Heart left ventricle (tissue), 16 donors: Measurements from ENCODE around the gene BCKDHA. TPM values are rescaled to one million over a fixed set of nuclear protein-coding genes. Genes with fewer than 3 reads are reported as not detected.

Experiments
- ATAC-seq, 4 donors: fragments of 200-7000 bp; cut with Tn5 transposase; one replicate each; pipeline ENCODE4 v1.9.1; 2020 to 2022; ENCODE audit warnings: moderate library complexity in 4 of 4, mild to moderate bottlenecking in 3 of 4, moderate number of reproducible peaks in 1 of 4
- DNase-seq, 5 donors: peaks; one replicate each; pipeline ENCODE4 v3.0.0-alpha.2; 2020
- H3K27ac ChIP-seq, 12 donors: fragments of 200-600 bp; sonication (generic) in 4 of 12; one replicate each; pipeline versions ENCODE4 v1.5.0 to v1.8.0; 2016 to 2022; ENCODE audit warnings: mild to moderate bottlenecking in 2 of 12
- H3K27me3 ChIP-seq, 9 donors: fragments of 200-600 bp; sonication (generic) in 2 of 9; one replicate each; pipeline versions ENCODE4 v1.5.1 to v1.8.0; 2016 to 2022; ENCODE audit warnings: mild to moderate bottlenecking in 3 of 9
- H3K36me3 ChIP-seq, 9 donors: fragments of 200-600 bp; sonication (generic) in 2 of 9; one replicate each; pipeline versions ENCODE4 v1.5.0 to v1.8.0; 2018 to 2022; ENCODE audit warnings: mild to moderate bottlenecking in 2 of 9
- H3K4me1 ChIP-seq, 12 donors: fragments of 200-600 bp; sonication (generic) in 4 of 12; one replicate each; pipeline versions ENCODE4 v1.5.0 to v1.8.0; 2016 to 2022; ENCODE audit warnings: mild to moderate bottlenecking in 3 of 12
- H3K4me3 ChIP-seq, 12 donors: fragments of 200-600 bp; sonication (generic) in 4 of 12; one replicate each; pipeline versions ENCODE4 v1.5.0 to v1.8.0; 2017 to 2022; ENCODE audit warnings: mild to moderate bottlenecking in 9 of 12, moderate library complexity in 4 of 12
- H3K9me3 ChIP-seq, 12 donors: fragments of 200-600 bp; sonication (generic) in 4 of 12; one replicate each; pipeline versions ENCODE4 v1.5.0 to v1.8.0; 2016 to 2022; ENCODE audit warnings: mild to moderate bottlenecking in 1 of 12
- POLR2A ChIP-seq, 2 donors: fragments of 450-650 bp; IDR thresholded peaks; one replicate each; pipeline ENCODE4 v1.6.1; 2017; ENCODE audit warnings: antibody characterized with exemption in 2 of 2, mild to moderate bottlenecking in 2 of 2, moderate library complexity in 2 of 2
- WGBS, 4 donors: extraction: QIAGEN DNeasy Blood & Tissue Kit in 2 of 4; methylation state at CpG; one replicate each; pipeline versions ENCODE4 v1.1.5 to v1.1.7; 2013 to 2018; 5-methylcytosine and 5-hydroxymethylcytosine counted together
- intact Hi-C, 10 donors: fragments of 100-400 bp; cut with DNase I; formaldehyde crosslinking; loops; one replicate each; pipeline versions ENCODE4 v1.11.1 to v1.14.2; 2022
- polyA plus RNA-seq, 2 donors: library from polyadenylated mRNA; stranded (reverse); fragments of 200-250 nt; gene quantifications; one replicate each; pipeline ENCODE4 v1.2.3, GENCODE V29; 2013
- total RNA-seq, 9 donors: library from RNA; depleted of rRNA in 2 of 9; stranded (reverse); fragments of >200 nt in 2 of 9; fragmentation: NEBNext Ultra II Directional in 3 of 9; extraction: Animal tissue kit (Norgen Biotek cat#: 25700) in 3 of 9; gene quantifications; one replicate each; pipeline versions ENCODE4 v1.1.0 to v1.2.4, GENCODE V29; 2016 to 2023
- TF ChIP-seq, protein P1 (sequence below), 12 donors: fragments of 200-600 bp; sonication (generic) in 4 of 12; IDR thresholded peaks; one replicate each; pipeline versions ENCODE4 v1.5.0 to v1.8.0; 2018 to 2022; ENCODE audit warnings: antibody characterized with exemption in 12 of 12, mild to moderate bottlenecking in 5 of 12
- donor health status: ischemic (EF 13 %, LVEDD 7.1; RV severe dilation, severe dysfunction).
- donor health status: healthy with polysubstance abuse.
- donor health status: DM: no; HTN: yes; CAD: no.
- donor health status: DM: no; HTN: no; CAD: no.
- donor health status: ischemic (EF 25% LVEDD 6.9; RV normal size, moderate dysfunction).
- donor health status: ischemic (EF 25% LVEDD 5.7; RV mildly dilated, moderate dysfunction).
- donor health status: healthy.
- donor health status: DM: yes; HTN: yes; CAD: no.
- donor health status: ischemic (EF 35%, LVEDD 5.7; RV mildly dilated, moderate dysfunction).
- donor health status: nonischemic (EF 11% LVEDD 7.7; RV severe dilation, severe dysfunction).
- donor health status: DM: yes; HTN: yes; CAD: no.
- donor health status: PGD.
- donor health status: ischemic (EF 29% LVEDD 5.4; RV normal size, mild dysfunction).
- donor health status: nonischemic (EF 23%, LVEDD 6.1; RV moderate dilation, normal function).

BCKDHA gene
- total and polyA plus RNA-seq, 11 donors, result 32.0 to 149 (median 39.2) TPM

DNA sequence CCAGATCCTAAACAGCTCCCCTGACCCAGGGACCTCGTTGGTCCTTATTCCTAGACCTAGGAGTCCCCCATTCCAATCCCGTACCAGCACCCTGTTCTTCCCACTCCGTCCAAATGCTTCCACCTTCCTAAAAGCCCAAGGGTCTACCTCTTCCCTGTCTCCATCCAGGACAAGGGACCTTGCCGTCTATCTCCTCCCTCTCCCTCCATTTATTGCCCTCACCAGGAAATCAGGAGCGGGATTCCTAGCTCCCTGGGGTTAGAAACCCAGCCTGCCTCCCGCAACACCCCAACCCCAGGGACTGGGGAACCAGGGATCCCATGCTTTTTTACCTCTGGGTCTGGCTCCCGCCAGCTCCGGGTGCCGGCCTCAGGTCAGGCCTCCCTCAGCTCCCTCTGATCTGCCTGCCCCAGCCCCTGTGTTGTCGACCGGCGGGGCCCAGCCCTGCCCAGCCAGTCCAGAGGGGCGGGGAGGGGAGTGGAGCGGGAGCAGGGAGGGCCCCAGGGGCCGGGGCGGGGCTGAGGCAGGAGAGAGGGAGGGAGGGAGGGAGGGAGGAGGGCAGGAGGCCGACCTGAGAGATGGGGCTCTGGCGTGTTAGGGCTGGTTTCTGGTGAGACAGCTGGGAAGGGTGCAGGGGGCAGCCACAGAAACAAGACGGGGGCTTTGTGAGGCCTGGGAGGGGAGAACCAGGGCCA is 29.5 kb downstream of the BCKDHA start, which contains the start of gene B3GNT8:
Gene B3GNT8, minus strand, starts transcription at position 423 of the 695 bp plus-strand sequence. CDS start 596 bp downstream, outside the sequence.
- TF ChIP-seq POLR2A (IDR thresholded peaks at IDR 0.05), result peak; percentile 30 to 84
- TF ChIP-seq, protein P1, sequence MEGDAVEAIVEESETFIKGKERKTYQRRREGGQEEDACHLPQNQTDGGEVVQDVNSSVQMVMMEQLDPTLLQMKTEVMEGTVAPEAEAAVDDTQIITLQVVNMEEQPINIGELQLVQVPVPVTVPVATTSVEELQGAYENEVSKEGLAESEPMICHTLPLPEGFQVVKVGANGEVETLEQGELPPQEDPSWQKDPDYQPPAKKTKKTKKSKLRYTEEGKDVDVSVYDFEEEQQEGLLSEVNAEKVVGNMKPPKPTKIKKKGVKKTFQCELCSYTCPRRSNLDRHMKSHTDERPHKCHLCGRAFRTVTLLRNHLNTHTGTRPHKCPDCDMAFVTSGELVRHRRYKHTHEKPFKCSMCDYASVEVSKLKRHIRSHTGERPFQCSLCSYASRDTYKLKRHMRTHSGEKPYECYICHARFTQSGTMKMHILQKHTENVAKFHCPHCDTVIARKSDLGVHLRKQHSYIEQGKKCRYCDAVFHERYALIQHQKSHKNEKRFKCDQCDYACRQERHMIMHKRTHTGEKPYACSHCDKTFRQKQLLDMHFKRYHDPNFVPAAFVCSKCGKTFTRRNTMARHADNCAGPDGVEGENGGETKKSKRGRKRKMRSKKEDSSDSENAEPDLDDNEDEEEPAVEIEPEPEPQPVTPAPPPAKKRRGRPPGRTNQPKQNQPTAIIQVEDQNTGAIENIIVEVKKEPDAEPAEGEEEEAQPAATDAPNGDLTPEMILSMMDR (IDR thresholded peaks at IDR 0.05), result no peak
- WGBS, 4 donors, result 2 to 7% (median 5%) methylated on average over 15 to 19 of the region's 19 CpGs
- H3K27me3 ChIP-seq, result no peaks in the 10 kb centered on the region
- peak within 1 kb of the TSS; percentile 16 to 84 (median 62) for H3K4me3 ChIP-seq
- intact Hi-C loops, result loop anchor here in 3 of 10 donors (2.0 to 10.0 kb wide), 4 partner anchors 16 to 112 kb away; partner anchors contain the start of gene CCDC97 (in 1 of the 3)
- H3K27ac ChIP-seq, result peak within 1 kb of the TSS; percentile 54 to 95 (median 92)
- ATAC-seq, result peak; percentile 70 to 87 (median 85)
- DNase-seq, result peak; percentile 89 to 93 (median 92)
- no peaks in the 10 kb centered on the region for H3K9me3 ChIP-seq
- H3K36me3 ChIP-seq, result peaks cover 0 to 56% (median 40%) of the 10 kb centered on the region in 9 donors
- H3K4me1 ChIP-seq, result peaks cover 7 to 82% (median 52%) of the 10 kb centered on the region in 12 donors

DNA sequence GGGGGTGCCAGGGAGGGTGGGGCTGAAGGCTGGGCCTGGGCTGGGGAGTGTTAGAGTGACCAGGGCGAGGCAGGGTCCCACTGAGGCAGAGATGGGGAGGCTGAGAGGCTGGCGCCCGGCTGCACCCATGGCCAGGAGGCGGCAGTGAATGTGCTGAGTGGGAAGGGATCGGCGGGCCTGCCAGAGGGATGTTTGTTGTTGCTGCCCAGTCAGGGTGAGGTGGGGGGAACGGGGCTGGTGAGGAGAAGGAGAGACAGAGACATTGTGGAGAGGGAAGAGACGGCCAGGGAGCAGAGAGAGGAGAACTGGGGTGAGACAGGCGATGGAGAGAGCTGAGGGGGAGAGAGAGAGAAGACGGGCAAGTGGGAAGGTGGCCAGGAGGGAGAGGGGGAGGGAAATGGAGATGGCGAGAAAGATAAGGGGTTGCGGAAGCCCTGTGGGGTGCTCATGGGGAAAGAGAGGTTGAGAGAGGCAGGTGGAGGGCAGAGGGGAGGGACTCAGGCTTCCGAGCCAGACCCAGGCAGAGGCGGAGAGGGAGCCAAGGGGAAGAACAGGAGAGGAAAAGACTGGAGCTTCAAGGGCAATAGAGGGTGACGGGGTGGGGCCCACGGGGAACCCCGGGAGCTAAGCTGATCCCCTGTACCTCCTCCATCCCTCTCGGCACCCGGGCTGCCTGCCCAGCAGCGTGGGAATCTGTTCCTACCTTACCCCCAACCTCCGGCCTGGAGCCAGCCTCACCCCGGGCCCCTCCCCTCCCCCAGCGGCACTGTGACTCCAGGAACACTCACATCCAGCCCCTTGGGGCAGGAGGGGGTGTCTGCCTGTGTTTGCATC is 30.2 kb downstream of the BCKDHA start:
- intact Hi-C loops, result loop anchor here in 3 of 10 donors (2.0 to 10.0 kb wide), 4 partner anchors 17 to 113 kb away; partner anchors contain the start of gene CCDC97 (in 1 of the 3)
- ATAC-seq, result peak; percentile 4 to 24 (median 21)
- 1 to 3% (median 3%) methylated on average over 23 of the region's 23 CpGs for WGBS, 4 donors

DNA sequence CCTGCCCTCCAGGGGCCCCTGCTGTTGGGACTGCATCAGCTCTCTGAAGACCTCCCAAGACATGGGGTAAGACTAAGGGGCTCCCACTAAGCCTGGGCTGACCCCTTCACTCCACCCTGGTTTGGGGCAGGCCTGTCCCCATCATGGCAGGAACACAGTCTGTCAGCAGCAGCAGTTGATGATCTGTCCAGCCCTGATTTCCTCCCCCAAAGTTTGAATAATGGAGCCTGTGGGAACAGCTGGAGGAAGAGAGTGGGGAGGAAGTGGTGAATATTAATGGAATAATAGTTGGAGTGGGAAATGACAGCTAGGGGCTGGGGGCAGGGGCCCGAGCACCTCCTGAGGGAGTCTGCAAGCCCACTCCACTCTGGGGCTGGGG is 30.9 kb downstream of the BCKDHA start:
- H3K27me3 ChIP-seq, result no peaks in the 10 kb centered on the region
- ATAC-seq (no peak), DNase-seq (no peak)
- TF ChIP-seq POLR2A (IDR thresholded peaks at IDR 0.05), result no peak
- TF ChIP-seq, protein P1 (IDR thresholded peaks at IDR 0.05), result peak in 1 of 12 donors; percentile 2
- peaks cover 7 to 80% (median 50%) of the 10 kb centered on the region in 12 donors for H3K4me1 ChIP-seq
- 40 to 60% (median 57%) methylated on average over 1 of the region's 1 CpG for WGBS, 4 donors
- no peaks in the 10 kb centered on the region for H3K9me3 ChIP-seq
- intact Hi-C loops, result loop anchor here in 2 of 10 donors (5.0 to 10.0 kb wide), 2 partner anchors 106 to 114 kb away; partner anchors contain the start of gene CCDC97 (in 1 of the 2)
- peaks cover 0 to 50% (median 34%) of the 10 kb centered on the region in 9 donors for H3K36me3 ChIP-seq
- peak overlapping the region in 10 of 12 donors; percentile 40 to 84 (median 64) for H3K4me3 ChIP-seq
- peak overlapping the region; percentile 51 to 95 (median 92) for H3K27ac ChIP-seq

More for the DNA sequence above, 30.2 kb downstream of the BCKDHA start:
- Histone ChIP-seq H3K4me3 (peak overlapping the region; percentile 14 to 84 (median 62)), H3K9me3 (no peaks in the 10 kb centered on the region), H3K27me3 (no peaks in the 10 kb centered on the region), H3K36me3 (peaks cover 0 to 50% (median 34%) of the 10 kb centered on the region in 9 donors), H3K27ac (peak overlapping the region; percentile 51 to 95 (median 92)), H3K4me1 (peaks cover 7 to 82% (median 48%) of the 10 kb centered on the region in 12 donors)
- peak in 3 of 5 donors; percentile 39 to 72 (median 45) for DNase-seq
- TF ChIP-seq POLR2A (IDR thresholded peaks at IDR 0.05), result no peak
- TF ChIP-seq, protein P1 (IDR thresholded peaks at IDR 0.05), result peak in 1 of 12 donors; percentile 8
